GM18909 (cell line): ENCODE results near the gene PDILT.
A peak's percentile ranks its signal among the peaks of the same experiment; 100 is the strongest.

Experiments used
- ATAC-seq: cut with Tn5 transposase; IDR thresholded peaks from one replicate; pipeline ENCODE4 v1.9.1; 2021; ENCODE audit warnings: mild to moderate bottlenecking; ENCODE audit not compliant: unreplicated experiment, poor library complexity

PDILT gene

DNA sequence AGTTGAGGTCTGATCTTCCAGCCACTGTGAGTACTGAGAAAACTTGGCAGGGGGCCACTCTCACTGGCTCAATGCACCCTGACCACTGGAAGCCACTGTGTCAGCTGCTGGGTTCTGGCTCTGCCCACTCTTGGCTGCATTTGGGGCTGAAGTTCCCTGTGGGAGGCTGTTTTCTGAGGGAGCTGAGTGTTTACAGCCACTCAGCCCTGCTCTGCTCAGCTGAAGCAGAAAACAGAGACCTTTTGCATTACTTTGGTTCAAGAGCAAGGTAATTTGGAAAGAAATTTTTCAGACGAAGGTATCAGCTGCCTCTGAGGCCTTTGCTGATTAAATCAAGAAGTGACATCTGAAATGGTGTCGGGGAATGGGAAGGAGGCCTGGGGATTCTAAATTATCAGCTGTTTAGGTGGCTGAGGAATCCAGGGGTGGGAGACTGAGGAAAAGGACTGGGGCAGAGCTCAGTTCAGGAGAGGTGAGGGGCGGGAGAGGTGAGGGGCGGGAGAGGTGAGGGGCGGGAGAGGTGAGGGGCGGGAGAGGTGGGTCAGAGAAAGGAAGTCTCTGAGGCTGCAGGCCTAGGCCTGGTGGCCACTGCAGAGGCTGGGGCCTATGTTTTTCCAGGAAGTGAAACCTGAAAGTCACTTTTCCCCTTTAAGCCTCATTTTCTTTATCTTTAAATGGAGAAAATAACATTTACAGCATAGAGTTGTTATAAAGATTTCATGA lies 5.0 kb upstream of the PDILT start, which contains the start of gene ACSM5:
Gene ACSM5 (plus strand): TSS at position 137 of the 723 bp plus-strand sequence. CDS start 1,951 bp downstream, outside the sequence.
- peak; percentile 27 for ATAC-seq

DNA sequence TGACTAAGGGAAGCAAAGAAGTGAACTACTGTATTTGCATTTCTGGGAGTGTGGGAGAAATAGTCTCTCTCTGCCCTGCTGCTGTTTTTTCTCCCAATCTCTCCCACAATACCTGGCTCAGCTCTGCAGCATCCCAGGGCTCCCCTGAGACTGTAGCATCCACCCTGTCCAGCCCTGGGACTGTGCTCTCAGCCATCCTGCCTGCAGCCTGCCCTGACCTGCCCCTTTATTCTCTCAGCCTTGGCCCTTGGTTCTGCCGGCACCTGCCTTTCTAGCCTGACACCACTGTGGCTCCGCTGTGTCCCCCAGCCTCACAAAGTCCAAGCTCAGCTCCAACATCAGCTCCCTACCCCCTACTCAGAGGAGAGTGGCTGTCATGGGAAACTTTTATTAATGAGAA lies 1.9 kb downstream of the PDILT start:
- ATAC-seq = no peak

DNA sequence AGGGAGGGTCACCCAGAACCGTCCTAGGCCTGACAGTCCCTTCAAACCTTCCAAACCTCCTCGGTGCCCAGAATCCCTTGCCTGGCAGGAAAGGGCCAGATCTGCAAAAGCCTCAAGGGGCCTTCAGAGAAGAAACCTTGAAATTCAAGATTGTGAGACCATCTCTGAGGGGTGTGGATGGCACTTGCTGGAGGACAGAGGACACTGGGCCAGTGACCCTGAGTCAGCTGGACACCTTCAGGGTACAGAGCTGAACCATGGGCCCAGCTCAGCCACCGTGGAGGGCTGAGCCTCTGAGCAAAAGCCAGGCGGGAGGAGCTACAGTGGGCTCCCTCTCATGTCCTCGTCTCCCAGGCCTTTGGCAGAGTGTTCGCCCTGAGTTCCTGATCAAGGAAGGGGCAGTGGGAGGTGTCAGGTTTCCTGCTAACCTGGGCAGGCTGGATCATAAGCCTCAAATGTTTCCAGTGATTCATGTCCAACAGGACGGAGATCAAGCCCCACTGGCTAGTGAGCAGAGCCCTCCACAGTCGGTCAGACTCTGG lies 3.0 kb downstream of the PDILT start:
- ATAC-seq = no peak

DNA sequence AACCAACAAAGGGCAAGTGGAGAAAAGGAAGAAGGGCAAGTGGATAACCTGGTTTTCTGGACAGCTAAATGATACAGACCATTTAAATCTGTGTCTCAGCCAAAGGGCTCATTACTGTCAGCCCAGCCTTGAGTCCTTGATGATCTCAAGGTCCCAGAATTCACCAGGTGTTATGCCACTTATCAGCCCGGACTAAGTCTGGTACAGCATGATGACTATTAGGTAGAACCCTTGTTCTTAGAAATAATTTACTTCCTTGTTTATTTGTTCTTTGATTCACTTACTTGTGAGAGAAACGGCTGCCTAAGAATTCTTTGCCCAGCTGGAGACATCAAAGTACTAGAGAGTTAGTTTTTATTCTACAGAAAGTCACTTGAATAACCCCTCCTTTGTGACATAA lies 3.5 kb downstream of the PDILT start:
- ATAC-seq = no peak

DNA sequence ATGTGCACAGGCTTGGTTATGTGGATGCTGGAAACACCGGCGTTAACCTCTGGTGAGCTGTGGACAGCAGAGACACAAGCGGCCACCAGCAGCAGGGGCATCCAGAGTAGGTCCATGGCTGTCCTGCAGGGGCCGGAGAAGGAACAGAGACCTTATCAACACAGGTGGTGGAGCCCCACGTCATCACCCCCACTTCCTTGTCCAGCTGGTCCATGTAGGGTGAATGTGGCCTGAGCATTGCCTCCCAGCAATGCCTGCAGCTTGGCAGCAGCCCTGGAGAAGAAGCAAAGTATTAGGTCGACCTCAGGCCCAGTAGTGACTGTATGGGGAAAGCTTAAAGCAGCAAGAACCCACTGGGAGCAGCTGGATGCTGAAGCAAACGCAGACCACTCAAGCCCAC lies 5.4 kb downstream of the PDILT start:
- no peak for ATAC-seq

DNA sequence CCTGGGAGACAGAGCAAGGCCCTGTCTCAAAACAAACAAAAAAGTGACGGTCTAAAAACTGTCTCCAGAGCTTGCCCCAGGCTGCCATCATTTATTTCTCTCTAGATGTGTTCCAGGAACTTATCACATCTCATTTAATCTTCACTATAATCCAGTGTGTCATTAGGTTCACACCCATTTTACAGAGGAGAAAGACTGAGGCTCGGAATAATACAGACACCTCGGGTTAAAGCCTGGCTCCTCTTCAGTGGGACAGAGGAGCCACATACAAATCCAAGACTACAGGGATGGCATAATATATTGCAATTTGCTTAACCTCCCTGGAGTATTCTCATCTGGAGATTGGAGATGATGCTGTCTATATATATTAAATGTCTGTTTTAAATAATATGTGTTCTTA lies 5.9 kb downstream of the PDILT start:
- no peak for ATAC-seq

DNA sequence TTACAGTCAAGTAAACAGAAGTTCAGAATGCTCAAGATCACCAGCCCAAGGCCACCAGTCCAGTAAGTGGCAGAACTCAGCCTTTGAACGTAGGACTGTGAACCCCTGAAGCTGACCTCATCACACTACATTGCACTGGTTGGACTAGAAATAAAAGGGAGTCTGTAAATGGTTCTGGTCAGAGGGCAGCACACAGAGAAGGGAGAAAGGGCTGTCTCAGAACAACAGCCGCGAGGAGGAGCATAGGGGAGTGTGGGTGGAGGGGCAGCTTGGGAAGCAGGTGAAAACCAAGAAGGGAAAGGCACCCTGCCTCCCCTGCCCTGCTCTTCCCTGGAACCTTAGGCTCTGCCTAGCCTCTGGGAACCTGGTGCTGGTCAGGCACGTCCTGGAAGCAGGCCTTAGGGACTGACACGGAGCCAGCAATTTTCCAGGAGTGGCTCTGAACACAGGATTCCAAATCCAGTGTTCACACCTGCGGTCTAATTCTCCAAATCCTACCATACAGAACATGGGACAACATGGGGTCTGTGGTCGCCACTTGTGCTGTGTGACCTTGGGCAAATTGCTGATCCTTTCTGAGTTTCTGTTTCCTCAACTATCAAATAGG lies 7.0 kb downstream of the PDILT start:
- no peak for ATAC-seq

DNA sequence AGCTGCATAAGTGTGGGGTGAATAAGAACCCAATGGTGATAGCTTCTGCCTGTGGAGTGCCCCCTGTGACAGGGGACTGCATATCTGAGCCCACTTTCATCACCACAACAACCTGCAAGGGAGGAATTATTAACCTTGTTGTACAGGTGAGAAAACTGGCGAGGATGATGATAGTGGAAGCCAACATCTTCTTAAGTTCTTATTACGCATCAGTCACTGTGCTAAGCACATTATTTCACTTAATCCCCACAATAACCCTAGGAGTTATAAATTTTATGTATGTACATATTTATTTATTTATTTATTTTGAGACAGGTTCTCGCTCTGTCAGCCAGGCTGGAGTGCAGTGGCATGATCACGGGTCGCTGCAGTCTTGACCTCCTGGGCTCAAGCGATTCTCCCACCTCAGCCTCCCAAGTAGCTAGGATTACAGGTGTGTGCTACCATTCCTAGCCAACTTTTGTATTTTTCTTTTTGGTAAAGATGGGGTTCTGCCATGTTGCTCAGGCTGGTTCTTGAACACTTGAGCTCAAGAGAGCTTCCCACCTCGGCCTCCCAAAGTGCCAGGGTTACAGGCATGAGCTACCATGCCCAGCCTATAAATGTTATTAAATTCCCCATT lies 7.6 kb downstream of the PDILT start:
- ATAC-seq = no peak

DNA sequence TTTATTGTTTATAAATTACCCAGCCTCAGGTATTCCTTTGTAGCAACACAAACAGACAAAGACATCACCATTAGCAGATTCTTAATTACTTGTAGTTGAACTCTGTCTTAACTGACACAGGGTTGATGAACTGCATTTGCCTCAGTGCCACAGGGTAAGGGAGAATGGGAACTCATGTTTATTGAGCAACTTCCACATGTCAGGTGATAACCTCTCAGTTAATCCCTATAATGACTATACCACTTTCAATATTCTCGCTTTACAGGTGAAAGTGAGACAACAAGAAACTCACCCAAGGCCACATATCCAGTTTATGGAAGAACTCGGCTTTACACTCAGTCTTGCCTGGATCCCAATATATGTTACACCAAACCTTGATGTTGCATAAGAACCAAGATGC lies 8.6 kb downstream of the PDILT start:
- no peak for ATAC-seq

DNA sequence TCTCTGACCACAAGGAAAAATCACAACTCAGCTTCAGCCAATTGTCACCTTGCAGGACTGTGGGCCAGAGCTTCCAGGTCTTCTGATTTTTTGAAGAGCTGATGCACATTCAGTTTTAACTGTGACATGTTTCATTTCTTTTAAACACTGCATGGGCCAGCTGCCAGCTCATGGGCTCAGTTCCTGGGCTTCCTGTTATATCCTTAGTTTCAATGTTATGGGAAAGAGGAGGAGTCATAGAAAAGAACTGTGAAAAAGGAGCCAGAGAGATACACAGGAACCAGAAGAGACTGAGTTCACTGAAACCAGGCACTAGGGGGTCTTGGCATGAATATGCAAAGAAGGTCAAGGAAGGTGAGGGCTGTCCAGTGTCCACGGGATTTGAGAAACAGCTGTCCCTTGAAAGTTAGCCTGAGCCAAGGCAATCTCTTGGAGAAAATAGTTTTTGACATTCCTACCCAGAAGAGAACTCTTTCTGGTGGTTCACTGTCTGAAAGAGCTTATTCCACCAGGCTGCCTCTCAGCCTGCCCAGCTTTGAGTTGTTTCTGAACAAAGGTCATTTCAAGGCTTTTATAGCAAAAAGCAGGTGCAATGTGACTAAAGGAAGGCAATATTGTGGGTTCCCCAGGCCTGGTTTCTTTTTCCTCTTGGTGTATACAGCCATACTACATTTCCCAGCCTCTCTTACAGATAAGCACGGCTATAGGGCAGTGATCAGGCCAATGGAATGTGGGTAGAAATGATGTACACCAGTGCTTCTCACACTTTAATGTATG lies 10.5 kb downstream of the PDILT start:
- ATAC-seq = no peak

DNA sequence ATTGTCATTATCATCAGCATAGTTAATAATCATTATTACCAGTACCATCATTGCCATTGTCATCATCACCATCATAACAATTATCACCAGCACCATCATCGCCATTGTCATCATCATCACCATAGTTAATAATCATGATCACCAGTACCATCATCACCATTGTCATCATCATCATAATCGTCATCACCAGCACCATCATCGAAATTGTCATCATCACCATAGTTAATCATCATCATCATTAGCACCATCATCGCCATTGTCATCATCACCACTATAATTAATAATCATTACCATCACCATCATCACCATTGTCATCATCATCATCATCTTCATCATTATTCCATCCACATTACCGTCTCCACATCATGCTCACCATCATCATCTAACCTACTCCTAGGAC lies 13.5 kb downstream of the PDILT start:
- ATAC-seq = no peak

DNA sequence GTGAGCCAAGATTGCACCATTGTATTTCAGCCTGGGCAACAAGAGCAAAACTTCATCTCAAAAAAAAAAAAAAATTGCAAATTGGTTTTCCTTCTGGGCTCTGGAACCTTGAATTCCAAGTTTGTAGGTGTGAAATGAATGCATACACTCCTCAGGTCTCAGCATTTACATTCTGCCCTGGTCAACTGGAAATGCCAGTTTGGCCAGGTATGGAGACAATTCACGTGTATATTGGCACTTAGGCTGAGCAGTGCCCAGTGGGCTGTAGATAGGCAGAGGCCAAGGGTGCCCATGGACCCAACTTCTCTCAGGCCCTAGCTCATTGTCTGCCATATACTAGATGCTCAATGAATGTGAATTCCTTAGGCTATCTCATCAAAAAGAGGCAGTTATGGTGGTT lies 15.7 kb downstream of the PDILT start:
- no peak for ATAC-seq

DNA sequence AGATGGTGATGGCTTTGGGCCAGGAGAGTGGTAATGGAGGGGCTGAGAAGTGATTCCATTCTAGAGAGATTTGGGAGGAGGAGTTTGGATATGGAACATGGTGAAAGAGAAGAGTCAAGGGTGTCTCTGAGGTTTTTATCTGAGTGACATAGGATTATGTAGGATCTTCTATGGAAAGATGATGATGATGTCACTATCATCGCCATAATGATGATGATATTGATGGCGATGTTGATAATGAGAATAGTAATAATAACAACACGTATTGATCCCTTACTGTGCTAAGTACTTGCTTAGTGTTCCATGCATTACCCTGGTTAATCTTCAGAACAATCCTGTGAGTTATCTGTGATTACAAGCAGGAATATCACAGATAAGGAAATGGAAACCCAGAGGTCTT lies 16.6 kb downstream of the PDILT start:
- no peak for ATAC-seq

DNA sequence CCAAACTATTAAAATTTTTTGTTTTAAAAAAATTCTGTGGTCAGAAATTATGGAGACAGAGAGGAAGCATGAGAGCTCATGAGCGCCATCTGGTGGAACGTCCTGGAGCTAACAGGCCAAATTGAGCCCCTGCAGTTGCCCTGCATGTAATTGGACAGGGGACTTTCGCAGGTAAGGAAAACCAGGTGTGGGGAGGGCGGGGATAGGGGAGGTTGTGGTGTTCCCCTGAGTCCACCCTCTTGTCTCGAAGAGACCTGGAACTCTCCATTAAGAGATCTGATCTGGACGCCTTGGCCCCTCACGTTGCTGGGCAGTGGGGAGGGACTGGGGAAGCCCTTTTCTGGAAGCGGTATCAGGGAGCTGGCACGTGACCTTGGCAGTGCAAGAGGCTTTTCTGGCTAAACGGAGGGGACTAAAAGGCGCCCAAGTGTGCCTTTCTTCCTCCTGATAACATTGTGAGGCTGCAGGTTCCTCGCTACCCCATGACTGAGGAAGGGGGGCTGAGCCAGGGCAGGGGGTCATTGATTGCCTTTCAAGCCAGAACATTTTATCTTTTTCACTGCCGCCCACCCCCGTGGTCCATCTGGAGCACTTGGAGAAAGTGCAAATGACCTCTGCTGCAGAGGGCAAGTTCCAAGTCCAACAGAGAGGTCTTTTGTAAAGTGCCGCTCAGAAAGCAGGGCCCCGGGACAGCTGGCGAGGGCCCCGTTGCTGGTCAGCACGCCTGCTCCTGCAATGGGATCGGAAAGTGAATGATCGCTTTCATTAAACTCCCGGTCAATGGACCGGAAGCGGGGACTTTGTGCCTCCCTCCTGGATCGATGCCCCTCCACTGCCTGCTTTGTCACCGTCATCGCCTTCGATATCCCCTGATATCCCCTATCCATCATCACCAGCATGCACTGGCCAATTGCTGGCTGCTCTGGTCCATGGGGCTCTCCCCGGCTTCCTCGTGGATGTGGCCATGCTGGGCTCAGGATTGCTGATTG lies 18.4 kb downstream of the PDILT start:
- no peak for ATAC-seq

DNA sequence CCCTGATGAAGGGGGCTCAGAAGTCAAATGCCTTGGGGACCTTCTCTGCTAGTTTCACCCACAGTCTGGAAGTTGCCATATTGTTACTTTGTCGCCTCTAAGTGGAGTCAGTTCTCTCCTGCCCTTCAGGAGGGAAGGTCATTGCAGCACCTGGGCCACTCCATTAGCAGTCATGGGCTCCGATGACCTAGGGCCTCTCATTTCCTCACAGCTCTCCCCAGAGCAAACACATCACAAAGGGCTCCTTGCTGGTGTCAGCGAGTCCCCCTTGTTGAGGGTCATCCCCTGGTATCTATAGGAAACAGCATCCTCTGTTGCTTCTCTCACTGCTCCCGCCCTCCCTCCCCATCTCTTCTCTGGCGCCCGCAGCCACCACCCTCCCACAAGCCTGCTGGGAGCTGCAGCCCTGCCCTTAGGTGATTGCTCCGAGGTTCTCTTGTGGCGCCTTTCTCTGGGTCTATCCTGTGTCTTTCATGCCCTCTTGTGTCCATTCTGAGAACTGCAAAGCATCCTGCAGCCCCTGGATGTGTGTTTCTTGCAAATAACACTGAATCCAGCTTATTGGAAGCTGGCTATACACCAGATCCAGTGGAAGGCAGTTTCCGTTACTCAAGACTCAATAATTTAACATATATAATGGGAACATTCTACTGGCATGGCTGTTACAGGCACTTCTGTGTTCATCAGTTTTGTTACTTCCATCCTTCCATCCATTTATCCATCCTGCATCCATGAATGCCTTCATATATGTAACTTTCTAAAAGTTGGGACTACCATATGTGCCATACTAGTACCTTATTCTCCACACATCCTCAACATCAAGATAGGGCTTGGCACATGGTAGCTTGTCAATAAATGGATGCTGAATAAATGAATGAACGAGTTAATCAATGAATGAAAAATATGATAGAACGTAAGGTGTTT lies 21.2 kb downstream of the PDILT start:
- peak; percentile 70 for ATAC-seq

DNA sequence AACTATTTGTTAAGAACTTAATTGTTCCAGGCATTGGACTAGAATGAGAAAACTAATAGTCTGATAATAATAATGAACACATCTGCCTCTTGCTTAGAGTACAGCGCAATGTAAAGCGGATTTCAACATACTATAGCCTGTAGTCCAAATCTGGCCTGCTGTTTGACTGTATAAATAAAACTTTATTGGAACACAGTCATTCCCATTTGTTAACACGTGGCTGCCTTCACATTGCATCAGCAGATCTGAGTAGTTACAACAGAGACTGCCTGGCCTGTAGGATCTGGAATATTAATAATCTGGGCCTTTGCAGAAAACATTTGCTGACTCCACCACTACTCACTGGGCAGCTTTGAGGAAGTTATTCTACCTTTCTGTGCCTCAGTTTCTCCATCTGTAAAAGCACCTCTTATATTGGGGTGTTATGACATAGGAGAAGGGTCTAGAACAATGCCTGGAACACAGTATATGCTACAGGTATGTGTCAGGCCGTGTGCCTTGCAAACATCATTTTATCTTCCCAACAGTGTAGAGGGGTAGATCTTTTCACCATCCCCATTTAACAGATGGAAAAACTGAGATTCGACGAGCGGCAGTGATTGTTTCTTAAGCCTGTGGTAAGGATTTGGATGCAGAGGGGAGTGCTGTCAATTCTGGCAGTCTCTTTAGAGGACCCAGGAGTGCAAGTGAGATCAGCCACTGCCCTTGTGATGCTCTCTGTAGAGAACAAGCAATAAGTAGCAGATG lies 22.2 kb downstream of the PDILT start:
- no peak for ATAC-seq

DNA sequence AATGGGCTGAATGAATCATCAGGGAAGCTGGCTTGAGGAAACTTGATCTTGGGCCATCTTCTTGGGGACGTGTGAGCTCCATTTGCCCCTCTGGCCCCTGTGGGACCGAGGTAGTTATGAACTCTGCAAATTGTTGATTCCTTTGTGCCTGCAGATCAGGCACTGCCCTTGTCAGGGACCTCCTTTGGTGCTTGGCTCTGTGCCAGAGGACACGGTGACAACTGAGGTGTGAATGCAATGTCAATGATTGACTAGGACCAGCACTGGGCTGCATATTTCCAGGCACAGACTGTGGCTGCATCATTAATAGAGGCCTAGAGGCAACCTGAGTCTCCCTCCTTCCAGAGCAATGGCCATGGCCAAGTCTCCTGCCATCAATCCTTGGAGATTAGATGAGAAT lies 23.8 kb downstream of the PDILT start:
- ATAC-seq = no peak

DNA sequence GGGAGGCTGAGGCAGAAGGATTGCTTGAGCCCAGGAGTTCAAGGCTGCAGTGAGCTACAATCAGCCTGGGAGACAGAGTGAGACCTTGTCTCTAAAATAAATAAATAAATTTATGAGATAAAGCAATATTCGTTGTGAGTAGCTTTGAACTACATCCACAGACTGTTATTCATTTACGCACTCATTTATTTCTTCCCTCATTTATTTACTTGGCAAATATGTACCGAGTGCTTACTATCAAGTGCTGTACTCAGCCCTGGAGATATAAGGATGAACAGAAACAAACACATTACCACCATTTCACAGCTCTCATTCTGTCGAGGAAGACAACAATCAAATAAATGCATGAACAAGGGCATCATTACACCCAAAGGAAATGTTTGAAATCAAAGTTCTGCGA lies 27.4 kb downstream of the PDILT start:
- ATAC-seq = no peak
